ENCODE measurements around the gene PTPRT. TPM values are rescaled to one million over a fixed set of nuclear protein-coding genes. Genes with fewer than 3 reads are reported as not detected.

PTPRT gene
- total and polyA plus RNA-seq, 2 of the 13 experiments (the other 11 are each of a cell fraction or from before 2014, with no cell fraction given) = under 0.01 to 0.09 TPM

GRCh38 chr20:43028470-43028869, 161.2 kb downstream of the PTPRT start:
- no TSS peak for BruUV-seq (replicated peaks)
- intact Hi-C loops (cut with micrococcal nuclease; ENCODE audit: unreplicated experiment) (no loop called here), in situ Hi-C loops (cut with HindIII; ENCODE audit: extremely low pct_ligation_motif_present, low pct_unique_long_range_greater_than_20kb) (no loop called here)
- WGBS (ENCODE audit: low lambda C conversion rate) = 6% methylated on average over 3 of the region's 3 CpGs
- Histone ChIP-seq H2AFZ (ENCODE audit: low read length) (no peak overlapping the region), H3K9me3 (ENCODE audit: low read length) (no peaks in the 10 kb centered on the region), H3K4me3 (replicated peaks in 1 of 3; ENCODE audit: insufficient read depth in 1 of 3, low read depth in 2 of 3, low read length in 3 of 3) (no peak overlapping the region), H3K9ac (ENCODE audit: insufficient read depth, low read depth, low read length) (no peak overlapping the region), H3K4me2 (ENCODE audit: low read depth, low read length) (no peak overlapping the region), H4K20me1 (ENCODE audit: insufficient read depth, low read length) (no peaks in the 10 kb centered on the region), H3K4me1 (ENCODE audit: insufficient read depth, low read length) (no peaks in the 10 kb centered on the region), H3K27me3 (ENCODE audit: control insufficient read depth in 1 of 2, insufficient read depth in 2 of 2, low read length in 2 of 2) (no peaks in the 10 kb centered on the region), H3K27ac (ENCODE audit: extremely low read length, insufficient read depth, low read length) (no peak overlapping the region), H3K36me3 (replicated peaks in 1 of 2; ENCODE audit: control insufficient read depth in 1 of 2, insufficient read depth in 2 of 2, low read length in 2 of 2) (no peaks in the 10 kb centered on the region), H3K79me2 (ENCODE audit: insufficient read depth, low read length) (no peaks in the 10 kb centered on the region)
- FAIRE-seq (no peak), ATAC-seq (no peak), DNase-seq (ENCODE audit: low spot score) (no peak)
- ChIA-PET POLR2A (no interaction called here), CTCF (ENCODE audit: low intra/inter-chr PET ratio, low total read pairs) (no interaction called here)
- TF ChIP-seq ZNF7 (CRISPR knock-in tag; IDR thresholded peaks at IDR 0.05) (no peak), E2F1 (CRISPR knock-in tag; IDR thresholded peaks at IDR 0.05) (no peak), ZNF468 (CRISPR knock-in tag; IDR thresholded peaks at IDR 0.05) (no peak), ZNF768 (CRISPR knock-in tag; IDR thresholded peaks at IDR 0.05) (no peak), SCMH1 (CRISPR knock-in tag; IDR thresholded peaks at IDR 0.05; ENCODE audit: borderline replicate concordance) (no peak), THAP8 (CRISPR knock-in tag; IDR thresholded peaks at IDR 0.05; ENCODE audit: borderline replicate concordance) (no peak), ZSCAN22 (CRISPR knock-in tag; IDR thresholded peaks at IDR 0.05) (no peak), ZNF605 (CRISPR knock-in tag; IDR thresholded peaks at IDR 0.05) (no peak), SP4 (CRISPR knock-in tag; IDR thresholded peaks at IDR 0.05) (no peak), ZNF713 (CRISPR knock-in tag; IDR thresholded peaks at IDR 0.05) (no peak), TARDBP (CRISPR knock-in tag; IDR thresholded peaks at IDR 0.05) (no peak)
- TF ChIP-seq, protein P1, sequence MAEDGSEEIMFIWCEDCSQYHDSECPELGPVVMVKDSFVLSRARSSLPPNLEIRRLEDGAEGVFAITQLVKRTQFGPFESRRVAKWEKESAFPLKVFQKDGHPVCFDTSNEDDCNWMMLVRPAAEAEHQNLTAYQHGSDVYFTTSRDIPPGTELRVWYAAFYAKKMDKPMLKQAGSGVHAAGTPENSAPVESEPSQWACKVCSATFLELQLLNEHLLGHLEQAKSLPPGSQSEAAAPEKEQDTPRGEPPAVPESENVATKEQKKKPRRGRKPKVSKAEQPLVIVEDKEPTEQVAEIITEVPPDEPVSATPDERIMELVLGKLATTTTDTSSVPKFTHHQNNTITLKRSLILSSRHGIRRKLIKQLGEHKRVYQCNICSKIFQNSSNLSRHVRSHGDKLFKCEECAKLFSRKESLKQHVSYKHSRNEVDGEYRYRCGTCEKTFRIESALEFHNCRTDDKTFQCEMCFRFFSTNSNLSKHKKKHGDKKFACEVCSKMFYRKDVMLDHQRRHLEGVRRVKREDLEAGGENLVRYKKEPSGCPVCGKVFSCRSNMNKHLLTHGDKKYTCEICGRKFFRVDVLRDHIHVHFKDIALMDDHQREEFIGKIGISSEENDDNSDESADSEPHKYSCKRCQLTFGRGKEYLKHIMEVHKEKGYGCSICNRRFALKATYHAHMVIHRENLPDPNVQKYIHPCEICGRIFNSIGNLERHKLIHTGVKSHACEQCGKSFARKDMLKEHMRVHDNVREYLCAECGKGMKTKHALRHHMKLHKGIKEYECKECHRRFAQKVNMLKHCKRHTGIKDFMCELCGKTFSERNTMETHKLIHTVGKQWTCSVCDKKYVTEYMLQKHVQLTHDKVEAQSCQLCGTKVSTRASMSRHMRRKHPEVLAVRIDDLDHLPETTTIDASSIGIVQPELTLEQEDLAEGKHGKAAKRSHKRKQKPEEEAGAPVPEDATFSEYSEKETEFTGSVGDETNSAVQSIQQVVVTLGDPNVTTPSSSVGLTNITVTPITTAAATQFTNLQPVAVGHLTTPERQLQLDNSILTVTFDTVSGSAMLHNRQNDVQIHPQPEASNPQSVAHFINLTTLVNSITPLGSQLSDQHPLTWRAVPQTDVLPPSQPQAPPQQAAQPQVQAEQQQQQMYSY (CRISPR knock-in tag; IDR thresholded peaks at IDR 0.05) = no peak
- TF ChIP-seq, protein P2, sequence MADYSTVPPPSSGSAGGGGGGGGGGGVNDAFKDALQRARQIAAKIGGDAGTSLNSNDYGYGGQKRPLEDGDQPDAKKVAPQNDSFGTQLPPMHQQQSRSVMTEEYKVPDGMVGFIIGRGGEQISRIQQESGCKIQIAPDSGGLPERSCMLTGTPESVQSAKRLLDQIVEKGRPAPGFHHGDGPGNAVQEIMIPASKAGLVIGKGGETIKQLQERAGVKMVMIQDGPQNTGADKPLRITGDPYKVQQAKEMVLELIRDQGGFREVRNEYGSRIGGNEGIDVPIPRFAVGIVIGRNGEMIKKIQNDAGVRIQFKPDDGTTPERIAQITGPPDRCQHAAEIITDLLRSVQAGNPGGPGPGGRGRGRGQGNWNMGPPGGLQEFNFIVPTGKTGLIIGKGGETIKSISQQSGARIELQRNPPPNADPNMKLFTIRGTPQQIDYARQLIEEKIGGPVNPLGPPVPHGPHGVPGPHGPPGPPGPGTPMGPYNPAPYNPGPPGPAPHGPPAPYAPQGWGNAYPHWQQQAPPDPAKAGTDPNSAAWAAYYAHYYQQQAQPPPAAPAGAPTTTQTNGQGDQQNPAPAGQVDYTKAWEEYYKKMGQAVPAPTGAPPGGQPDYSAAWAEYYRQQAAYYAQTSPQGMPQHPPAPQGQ (CRISPR knock-in tag; IDR thresholded peaks at IDR 0.05; ENCODE audit: borderline replicate concordance) = no peak
